Stimulated activated CD4-positive, alpha-beta T cell treated with anti-CD3 and anti-CD28 coated beads, Interleukin-4, amount 100 ng/mL, for 4 hours (primary cell): ENCODE data around the gene HIC1.
A peak's percentile ranks its signal among the peaks of the same experiment; 100 is the strongest.

Source experiments
- DNase-seq, 2 experiments: peaks; one replicate each; pipeline ENCODE4 v3.0.0-alpha.2; 2020

HIC1 gene

DNA sequence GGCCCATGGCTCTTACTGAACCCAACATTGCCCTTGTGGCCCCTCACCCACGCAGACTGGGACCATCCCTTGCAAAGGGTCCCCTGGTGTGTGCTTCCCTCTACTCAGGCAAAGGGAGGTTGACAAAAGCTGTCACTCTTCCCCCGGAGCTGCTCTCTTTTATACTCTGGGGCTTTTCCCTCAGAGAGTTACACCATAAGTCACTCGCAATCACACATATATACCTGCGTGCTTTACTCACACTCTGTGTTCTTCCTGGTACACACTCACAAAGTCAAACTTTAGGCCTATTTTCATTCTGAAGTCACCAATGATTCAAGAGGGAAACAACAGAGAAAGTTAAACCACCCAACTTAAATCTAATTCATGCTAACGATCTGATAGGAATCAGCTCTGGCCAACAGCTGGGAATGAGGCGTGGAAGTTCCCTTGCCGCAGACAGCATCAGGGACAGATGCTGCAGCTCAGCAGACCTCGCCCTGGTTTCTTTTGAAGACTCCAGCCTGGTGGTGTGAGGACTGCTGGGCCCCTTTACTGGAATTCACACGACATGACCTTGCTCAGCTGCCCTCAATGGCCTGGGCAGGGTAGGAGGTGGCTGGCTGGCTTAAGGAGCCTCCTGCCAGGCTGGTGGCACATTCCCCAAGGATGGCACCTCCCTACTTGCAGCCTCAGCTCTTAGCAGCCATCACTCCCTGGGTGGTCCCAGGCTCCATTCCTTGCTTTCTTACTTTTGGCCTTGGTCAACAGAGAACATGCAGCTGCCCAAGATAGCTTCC lies 27.3 kb downstream of the HIC1 start:
- DNase-seq = no peak

DNA sequence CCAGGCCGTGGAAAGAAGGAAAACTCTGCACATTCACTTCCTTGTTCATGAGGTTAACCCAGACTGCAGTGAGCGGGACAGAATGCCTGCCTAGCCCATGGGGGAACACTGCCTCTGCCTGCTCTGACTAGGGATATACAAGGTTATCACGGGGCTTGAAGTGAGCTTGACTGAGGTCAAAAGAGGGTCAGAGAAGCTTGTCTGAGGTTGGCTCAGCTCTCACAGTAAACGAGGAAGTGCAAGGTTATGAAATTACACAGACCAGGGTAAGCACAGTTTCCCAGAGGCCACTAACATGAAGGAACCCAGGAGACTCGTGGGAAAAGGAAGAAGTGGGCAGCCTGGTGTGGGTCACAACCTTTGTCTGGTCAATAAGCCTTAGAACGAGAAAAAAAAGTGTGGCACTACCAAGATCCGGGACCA lies 28.7 kb downstream of the HIC1 start:
- DNase-seq = no peak

DNA sequence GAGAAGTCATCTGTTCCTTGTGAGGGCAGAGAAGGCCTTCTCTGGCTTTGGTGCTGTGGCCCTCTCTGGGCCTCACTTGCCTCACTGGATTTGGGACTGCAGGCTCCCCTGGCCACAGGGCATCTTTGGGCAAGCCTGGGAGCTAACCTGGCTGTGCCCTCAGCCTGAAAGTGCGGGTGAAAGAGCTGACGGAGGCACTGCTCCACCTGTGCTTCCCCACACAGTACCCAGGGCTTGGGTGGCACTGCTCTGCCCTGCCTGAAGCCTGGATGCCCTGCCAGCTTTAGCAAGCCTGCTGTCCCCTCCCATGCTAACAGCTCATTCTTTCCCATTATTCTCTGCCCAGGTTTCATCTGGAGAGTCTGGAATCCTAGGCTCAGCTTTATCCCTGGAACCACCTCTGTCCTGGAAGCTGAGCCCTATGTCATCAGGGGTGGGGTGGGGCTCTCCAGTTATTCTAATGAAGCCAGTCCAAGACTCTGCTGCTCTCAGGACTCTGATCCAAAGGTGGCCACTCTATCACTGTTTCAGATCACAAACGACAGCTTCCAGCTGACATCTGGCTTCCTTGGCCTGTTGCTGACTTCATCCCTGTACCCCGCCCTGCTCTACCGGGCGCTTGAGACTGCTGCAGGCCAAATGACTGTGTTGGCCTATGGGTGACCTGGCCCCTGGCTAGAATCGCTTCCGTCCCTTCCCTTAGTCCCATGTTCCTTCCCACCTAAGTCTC lies 29.3 kb downstream of the HIC1 start:
- no peak for DNase-seq

DNA sequence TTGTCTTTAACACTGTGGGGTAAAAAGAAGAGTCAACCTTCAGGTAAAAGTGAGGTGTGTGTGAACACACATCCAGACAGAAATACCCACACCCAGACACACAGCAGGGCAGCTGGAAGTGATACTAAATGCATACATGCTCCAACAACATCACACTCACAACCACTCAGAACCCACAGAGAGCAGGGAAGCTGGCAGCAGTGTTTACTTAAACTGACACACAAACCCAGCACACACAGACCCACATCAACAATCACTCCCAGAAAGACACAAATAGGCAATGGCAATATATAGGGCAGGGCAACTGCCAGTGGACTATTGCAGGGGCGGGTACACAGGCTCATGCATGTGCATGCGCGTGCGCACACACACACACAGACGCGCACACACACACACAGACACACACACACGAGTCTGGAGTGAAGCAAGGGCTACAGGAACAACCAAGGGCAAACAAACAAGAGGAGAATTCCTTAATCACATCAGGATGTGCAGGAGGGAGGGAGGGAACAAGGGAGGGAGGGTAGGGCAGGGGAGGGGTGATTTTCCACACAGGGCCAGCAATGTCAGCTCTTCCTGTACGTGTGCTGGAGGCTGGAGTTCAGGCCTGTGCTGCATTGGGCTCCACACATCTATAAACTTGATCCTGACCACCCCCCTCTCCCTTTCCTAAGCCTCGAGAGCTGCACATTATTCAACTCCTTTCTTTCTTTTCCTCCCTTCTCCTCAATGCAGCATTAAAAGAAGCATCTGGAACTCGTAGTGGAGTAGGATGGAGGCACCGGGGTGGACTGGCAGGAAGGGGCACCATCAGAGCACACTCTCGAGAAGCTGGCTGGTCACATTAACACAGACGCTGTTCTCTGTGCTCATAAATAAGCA lies 30.1 kb downstream of the HIC1 start:
- no peak for DNase-seq

DNA sequence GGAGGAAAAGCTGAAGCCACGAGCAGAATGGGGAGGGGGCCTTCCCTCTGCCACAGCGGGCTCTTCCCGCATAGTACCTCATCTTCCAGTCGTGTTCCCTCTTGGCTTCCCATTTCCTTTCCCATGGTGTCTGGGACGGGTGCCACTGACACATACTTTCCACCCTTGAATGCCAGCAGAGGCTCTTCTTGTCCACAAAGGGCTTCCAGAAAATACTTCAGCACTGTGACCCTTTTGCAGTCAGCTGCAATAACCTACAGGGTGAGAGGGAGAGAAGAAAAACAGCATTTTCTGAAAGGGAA lies 30.7 kb downstream of the HIC1 start:
- no peak for DNase-seq

DNA sequence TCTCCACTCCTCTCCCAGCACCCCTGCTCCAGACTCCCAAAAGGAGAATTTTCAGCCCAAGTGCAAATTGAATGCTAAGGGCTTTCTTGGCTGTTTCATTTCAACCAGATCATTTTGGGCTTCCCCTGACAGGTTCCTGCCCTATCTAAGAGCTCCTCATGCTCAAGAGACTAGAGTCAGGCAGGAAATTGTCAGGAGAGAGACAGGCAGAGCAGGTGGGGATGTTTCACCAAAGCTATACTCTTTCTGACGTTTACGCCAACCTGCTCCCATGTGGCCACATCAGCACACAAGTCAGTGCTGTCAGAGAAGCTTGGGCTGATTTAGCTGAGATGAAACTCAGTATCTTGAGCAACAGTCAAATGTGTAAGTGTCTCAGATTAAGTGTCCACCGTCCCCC lies 31.4 kb downstream of the HIC1 start:
- DNase-seq = no peak

DNA sequence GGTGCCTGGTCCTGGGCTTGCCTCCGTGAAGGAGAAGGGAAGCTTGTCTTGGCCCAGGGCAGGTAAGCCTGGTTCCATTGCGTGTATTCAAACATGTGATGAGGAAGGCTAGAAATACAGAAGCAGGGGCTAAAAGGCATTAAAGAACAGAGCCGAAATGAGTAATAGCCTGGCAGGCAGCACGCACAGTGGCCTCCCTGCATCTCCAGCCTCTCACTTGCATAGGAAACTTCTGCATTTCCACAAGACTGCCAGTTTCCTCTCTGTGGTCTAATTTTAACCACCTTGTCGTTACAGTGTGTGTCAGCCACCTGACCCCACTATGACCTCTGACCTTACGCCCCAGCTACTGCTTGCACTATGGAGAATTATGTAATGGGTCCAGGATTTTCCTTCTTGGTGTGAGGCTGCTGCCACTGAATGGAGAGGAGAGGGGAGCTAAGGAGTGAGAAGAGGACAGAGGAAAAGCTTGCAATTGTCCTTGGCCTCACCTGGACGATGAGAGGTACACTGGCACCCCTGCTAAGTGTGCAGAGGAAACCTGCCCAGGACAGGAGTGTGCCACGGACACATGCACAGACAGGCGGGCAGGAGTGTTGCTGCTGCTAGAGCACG lies 32.8 kb downstream of the HIC1 start:
- DNase-seq = peak; percentile 29 to 30

DNA sequence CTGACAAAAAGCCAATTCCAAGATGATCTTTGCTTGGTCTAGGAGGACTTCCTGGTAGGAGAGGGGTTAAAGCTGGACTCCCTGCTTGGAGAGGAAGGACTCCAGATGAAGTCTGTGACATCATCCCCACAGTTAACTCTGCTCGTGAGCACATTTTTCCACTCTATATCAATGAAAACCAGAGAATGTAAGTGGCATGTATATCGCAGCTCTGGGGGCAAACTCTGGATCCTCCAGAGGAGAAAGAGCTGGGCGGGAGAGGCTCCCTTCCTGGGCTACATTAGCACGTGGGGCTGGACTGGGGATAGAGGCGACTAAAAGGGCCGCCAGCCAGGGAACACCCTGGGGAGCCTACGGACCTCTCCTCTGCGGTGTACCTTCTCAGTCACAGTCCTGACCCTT lies 34.1 kb downstream of the HIC1 start:
- DNase-seq = no peak

DNA sequence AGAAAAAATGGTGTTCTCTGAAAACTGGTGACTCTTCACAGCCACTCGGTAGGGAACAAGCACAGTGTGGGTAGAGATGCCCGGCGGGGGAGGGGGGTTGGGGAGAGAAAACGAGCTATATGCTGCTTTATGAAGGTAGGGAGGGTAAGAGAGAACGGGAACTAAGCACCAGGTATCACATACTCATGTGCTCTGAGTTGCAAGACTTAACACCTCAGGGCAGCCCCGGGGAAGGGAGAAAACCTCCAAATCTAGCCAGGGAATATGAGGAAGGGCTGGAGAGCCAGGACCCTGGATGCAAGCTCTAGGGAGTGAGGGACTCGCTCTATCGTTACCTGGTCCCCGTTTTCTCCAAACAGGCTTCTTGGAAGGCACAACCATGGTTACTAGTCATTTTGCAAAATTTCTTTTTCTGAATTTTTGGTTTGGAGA lies 35.3 kb downstream of the HIC1 start:
- peak; percentile 29 to 36 for DNase-seq

DNA sequence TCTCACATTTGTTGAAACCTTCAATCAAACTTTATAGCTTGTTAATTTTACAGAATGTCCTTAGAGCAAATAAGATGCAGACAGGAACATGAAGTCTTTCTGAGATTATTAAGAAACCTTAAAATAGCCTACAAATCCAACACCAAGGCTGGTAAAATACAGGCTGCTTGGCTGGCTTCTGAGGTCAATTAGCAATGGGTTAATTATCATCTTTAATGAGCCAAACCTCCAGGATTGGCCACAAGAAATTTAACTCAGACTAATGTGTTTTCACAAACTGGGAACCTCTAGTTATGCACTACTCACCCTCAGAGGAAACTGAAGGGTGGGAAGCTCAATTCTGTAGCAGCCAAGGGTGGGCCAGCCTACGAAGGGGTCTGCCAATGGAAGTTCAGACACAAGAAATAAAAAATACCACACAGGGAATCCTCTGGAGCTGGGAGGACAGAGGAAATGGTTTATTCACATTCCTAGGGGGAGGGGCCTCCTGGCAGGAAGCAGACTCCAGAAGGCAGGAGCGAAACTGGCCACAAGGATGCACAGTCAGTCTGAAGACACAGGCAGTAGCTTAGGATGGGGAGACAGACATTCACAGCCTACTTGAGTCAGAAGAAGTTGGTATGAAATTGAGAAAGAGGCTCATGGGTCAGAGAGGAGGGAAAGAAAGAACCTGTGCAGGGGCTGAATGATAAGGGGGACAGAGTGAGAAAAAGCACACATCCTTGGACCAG lies 36.1 kb downstream of the HIC1 start:
- DNase-seq = no peak

DNA sequence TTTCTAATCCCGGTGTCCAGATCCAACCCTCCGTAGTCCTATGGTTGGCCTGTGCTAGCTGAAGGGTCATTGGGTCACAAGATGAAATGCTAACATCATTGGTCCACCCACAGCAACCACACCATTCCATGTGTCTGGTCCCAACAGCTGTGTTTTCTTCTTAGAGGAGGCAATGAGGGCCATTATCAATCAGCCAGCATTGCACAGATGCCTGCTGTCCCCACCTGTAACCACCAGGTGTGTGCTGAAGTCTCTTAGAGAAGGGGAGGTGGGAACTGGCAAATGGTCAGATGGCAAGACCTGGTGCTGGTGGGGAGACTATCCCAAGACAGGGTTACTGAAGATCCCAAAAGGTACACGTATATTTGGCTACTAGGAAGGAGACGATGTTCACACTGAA lies 37.4 kb downstream of the HIC1 start:
- no peak for DNase-seq

DNA sequence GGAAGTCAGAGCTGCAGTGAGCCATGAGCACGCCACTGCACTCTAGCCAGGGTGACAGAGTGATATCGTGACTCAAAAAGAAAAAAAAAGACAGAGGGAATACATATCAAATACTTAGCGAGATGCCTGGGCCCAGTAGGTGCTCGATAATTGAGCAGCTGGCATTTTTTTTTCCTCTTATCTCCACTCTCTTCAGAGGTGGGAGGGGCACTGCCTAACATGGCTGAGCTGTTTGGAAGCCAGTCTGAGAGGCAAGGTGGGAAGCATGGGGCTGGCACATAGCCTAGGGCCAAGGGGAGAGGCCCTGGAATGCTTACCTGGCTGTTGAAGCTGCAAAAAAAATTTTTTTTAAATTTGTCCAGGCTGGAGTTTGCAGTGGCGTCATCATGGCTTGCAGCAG lies 38.4 kb downstream of the HIC1 start:
- no peak for DNase-seq

DNA sequence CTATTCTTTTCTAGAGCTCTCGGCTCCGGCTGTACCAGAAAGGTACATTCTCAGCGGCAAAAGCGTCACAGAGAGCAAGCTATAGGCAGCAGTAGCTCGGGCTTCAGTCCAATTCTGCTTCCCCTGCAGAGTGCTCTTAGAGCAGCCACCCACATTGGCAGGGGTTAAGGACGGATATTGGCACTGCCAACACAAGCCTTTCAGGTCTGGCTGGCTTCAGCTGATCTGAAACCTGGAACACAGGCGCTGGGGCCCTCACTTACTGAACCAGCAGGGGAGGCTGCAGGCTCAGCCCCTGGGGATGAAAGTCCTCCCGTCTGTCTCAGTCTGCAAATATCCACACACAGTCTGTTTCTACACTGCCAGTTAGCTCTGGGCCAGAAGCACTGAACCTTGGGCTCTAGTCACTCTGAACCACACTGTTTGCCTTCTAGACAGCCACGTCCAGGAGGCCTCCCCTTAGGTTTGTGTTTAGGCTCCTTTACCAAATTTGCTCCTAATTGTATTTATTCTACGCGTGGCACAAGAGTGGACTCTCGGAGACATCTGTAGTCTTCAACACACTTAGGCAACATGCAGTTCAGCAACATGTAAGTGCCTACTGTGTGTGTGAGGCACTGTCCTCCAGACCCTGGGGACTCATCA lies 40.1 kb downstream of the HIC1 start:
- DNase-seq = no peak

DNA sequence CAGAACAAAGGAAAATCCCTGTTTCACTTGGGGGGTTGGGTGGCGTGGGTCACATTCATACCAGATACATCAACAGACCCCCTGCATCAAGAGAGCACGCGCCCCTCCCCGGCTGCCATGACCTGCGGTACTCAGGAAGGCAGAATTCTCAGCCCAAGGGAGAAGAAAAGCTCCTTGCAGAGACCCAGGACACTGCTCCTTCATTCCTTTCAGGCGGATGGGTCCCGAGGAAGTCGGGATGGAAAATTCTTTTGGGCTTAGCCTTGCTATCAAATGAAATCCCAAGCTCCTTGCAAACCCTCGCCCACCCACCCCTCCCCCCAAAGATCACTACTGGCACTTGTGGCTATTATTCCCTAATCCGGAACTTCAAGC lies 40.6 kb downstream of the HIC1 start:
- no peak for DNase-seq

DNA sequence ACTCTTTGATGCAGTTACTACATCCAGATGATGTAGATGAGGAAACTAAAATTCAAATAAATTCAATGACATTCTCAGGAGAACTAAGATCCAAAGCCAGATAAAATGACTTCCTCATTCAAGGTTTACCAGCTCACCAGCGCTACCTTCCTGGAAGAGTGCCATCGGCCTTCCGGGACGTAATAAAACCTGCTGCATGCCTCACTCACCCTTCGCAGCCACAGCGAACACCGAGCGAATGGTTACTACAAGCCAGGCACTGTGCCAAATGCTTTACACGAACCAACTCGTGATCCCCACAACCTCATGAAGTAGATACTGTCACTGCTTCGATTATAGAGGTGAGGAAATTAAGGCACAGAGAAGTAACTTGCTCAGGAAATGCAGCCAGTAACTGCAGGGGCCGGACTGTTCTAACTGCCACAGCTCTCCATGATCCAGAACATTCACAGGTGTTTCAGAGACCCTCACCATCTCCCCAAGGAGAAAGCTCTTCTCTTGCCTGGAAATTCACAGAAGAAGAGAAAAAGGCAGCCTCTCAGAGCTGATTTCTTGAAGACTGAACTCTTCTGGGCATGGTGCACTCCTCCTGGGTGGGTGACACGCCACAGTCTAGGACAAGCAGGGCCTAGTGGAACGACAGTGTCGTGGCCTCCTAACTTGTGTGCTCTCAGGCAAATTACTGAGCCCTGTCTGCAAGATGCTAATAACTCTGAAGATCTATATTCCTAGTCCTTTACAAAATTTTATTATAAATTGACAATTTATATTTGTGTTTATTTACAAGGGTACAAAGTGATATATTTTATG lies 46.8 kb downstream of the HIC1 start:
- peak; percentile 26 to 44 for DNase-seq

DNA sequence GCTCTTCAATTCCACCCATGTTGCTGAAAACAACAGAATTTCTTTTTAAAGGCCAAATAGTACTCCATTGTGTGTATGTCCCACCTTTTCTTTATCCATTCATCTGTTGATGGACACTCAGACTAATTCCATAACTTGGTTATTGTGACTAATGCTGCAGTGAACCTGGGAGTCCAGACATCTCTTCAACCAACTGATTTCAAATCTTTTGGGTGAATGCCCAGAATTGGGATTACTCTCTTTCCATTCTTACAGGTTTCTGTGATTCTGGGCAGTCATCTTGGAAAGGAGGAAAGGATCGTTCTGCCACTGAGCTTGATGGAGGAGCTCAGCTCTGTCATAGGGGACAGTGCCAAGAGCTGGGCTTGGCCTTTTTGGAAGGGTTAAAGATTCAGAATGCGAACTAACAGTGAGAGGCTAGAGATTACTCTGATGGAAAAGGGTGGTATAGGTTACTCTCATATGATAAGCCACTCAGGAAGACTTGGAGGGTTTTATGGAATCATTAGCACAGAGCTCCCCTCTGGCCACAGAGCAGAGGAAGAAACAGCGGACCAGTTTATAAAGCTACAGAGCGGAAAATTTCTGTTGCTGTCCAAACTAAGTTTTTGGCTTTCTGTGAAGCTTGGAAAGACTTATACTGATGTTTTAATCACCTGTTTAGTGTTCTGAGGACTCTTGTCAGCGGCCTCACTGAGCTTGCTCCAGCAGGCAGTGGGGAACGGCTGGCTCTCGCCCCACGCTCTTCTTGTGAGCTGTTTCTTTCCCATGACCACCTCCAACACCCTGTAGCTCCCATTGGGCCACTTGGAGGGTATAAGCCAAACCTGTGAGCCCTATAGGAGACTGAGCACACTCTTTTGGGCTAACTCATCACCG lies 48.3 kb downstream of the HIC1 start:
- no peak for DNase-seq

DNA sequence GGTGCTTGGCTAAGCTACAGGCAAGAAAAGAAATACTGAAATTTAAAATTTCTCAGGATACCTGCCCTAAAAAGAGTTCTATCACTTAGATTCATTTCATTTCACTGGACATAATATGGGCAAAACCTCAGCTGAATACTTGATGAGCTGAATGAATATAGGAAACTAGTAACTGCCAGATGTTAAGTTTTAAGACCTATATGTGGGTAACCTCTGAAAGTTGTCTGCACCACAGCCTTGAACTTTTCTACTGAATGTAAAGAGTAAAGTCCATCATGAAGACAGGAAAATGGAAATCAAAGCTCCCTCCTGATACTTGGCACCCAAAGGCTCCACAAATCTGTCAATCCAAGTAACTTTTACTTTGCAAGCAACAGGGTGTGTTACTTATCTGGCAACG lies 50.8 kb downstream of the HIC1 start:
- DNase-seq = no peak

DNA sequence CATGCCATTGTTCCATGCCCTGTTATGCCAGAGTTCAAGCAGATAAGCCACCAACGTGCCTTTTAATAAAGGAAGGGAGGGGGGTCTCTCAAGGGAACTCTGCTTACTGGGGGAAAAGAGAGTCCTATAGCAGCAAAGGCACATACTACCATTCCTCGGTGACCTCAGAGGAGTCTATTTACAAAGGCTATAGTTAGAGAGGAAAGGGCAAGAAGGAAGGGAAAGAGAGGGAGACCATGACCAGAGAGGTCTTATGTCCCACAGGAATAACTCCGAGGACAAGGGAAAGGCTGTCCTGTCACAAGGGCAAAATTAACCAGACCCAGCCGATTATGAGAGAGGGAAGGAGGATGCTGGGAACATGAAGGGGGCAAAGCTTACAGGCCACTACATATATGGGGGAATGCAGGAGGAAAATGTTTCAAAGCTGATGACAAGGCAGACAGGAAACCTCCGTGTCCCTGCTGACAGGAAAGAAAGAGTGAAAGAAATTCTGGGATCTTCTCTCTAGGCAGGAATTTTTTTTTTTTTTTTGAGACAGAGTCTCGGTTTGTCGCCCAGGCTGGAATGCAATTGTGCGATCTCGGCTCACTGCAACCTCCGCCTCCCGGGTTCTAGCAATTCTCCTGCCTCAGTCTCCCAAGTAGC lies 51.5 kb downstream of the HIC1 start:
- DNase-seq = no peak

DNA sequence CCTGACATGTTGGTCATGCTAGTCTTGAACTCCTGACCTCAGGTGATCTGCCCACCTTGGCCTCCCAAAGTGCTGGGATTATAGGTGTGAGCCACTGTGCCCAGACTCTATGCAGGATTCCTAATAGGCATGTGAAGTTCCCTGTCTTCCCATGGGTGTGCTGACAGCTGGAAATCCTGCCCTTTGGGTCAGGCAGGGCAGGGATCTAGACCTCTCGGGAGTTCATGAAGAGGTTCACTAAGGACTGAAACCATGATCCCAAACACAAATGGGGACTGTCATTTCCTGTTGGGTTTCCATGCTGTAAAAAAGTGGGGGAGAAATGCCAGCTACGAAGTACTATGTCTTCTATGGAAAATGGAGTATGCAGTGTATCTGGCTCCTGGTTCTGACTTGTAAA lies 52.1 kb downstream of the HIC1 start:
- no peak for DNase-seq

DNA sequence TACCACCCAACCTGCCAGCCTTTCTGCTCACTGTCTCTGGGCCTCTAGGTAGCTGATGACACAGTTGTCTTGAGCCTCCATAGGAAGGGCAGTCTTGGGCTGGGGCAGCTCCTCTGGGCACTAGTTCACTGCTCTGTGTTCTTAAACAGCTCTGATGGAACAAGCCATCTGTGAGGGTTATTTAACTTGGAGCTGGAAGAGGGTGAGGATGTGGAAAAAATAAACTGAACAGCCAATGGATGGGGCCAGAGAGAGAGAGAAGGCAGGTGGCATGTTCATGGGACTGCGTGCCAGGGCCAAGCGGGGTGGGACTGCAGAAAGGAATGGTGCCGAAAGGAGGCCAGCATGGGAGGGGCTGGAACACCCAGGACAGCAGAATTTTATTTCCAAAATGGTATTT lies 52.6 kb downstream of the HIC1 start:
- no peak for DNase-seq
